Spleen (tissue), 11 donors: ENCODE results near the gene OR2B2. TPM values are rescaled to one million over a fixed set of nuclear protein-coding genes. Genes with fewer than 3 reads are reported as not detected.
"Not testable (repeated sequence)": the region's sequence is repeated elsewhere in the genome, so short reads cannot be mapped to it uniquely, and the experiment has no call there.

Experiments used
- DNase-seq: peaks from one replicate; pipeline ENCODE4 v3.0.0-alpha.2; 2020
- H3K27ac ChIP-seq, 8 donors: fragments of 200-600 bp; sonication (generic) in 7 of 8; 1 replicate in 4 of 8; 2 replicates in 4 of 8; pipeline versions ENCODE4 v1.5.0 to v1.8.0; 2016 to 2021; ENCODE audit warnings: inconsistent platforms in 4 of 8, mild to moderate bottlenecking in 4 of 8, moderate library complexity in 1 of 8
- H3K27me3 ChIP-seq, 7 donors: fragments of 200-600 bp; sonication (generic) in 6 of 7; replicated peaks in 1 of 7; 1 replicate in 4 of 7; 2 replicates in 3 of 7; pipeline versions ENCODE4 v1.5.0 to v1.8.0; 2016 to 2021; ENCODE audit warnings: inconsistent platforms in 3 of 7, mild to moderate bottlenecking in 1 of 7
- H3K36me3 ChIP-seq, 6 donors: fragments of 200-600 bp; sonication (generic) in 5 of 6; 1 replicate in 4 of 6; 2 replicates in 2 of 6; pipeline versions ENCODE4 v1.5.0 to v1.8.0; 2016 to 2021; ENCODE audit warnings: inconsistent platforms in 2 of 6
- H3K4me1 ChIP-seq, 6 donors: fragments of 200-600 bp; sonication (generic) in 5 of 6; 1 replicate in 3 of 6; 2 replicates in 3 of 6; pipeline versions ENCODE4 v1.5.0 to v1.8.0; 2016 to 2021; ENCODE audit warnings: inconsistent platforms in 3 of 6
- H3K4me3 ChIP-seq, 8 donors: fragments of 200-600 bp; sonication (generic) in 7 of 8; 1 replicate in 4 of 8; 2 replicates in 4 of 8; pipeline versions ENCODE4 v1.5.0 to v1.8.0; 2016 to 2021; ENCODE audit warnings: inconsistent platforms in 4 of 8, mild to moderate bottlenecking in 4 of 8, moderate library complexity in 2 of 8
- H3K9me3 ChIP-seq, 8 donors: fragments of 200-600 bp; sonication (generic) in 7 of 8; 1 replicate in 4 of 8; 2 replicates in 4 of 8; pipeline versions ENCODE4 v1.5.0 to v1.8.0; 2016 to 2021; ENCODE audit warnings: inconsistent platforms in 4 of 8
- CTCF ChIP-seq, 11 experiments: fragments of 200-600 bp in 7 of 11; fragments of 450-650 bp in 4 of 11; sonication (generic) in 4 of 11; IDR thresholded peaks in 8 of 11; conservative IDR thresholded peaks in 3 of 11; 1 replicate in 7 of 11; 2 replicates in 4 of 11; pipeline versions ENCODE4 v1.4.0 to v1.8.0; 2016 to 2021; ENCODE audit warnings: antibody characterized with exemption in 11 of 11, inconsistent platforms in 4 of 11, mild to moderate bottlenecking in 1 of 11
- POLR2A ChIP-seq, 3 donors: fragments of 450-650 bp; IDR thresholded peaks; one replicate each; pipeline ENCODE4 v1.5.1; 2017; ENCODE audit warnings: antibody characterized with exemption in 3 of 3, mild to moderate bottlenecking in 1 of 3
- POLR2AphosphoS5 ChIP-seq, 3 donors: sonication (generic); formaldehyde crosslinking; IDR thresholded peaks; one replicate each; pipeline ENCODE4 v1.5.1; 2017; ENCODE audit warnings: antibody characterized with exemption in 3 of 3
- WGBS, 5 donors: extraction: QIAGEN DNeasy Blood & Tissue Kit in 3 of 5; methylation state at CpG; one replicate each; pipeline versions ENCODE4 v1.1.5 to v1.1.7; 2013 to 2018; 5-methylcytosine and 5-hydroxymethylcytosine counted together
- intact Hi-C: fragments of 100-400 bp; cut with DNase I; formaldehyde crosslinking; loops from one replicate; pipeline ENCODE4 v1.15.0; 2023; ENCODE audit warnings: low total_unique reads
- polyA plus RNA-seq, 3 donors: library from polyadenylated mRNA; stranded (reverse); fragments of 200-250 nt; gene quantifications; one replicate each; pipeline ENCODE4 v1.2.1, GENCODE V29; 2013
- total RNA-seq, 7 donors: library from RNA; depleted of rRNA in 3 of 7; stranded (reverse); fragments of >200 nt in 3 of 7; fragmentation: NEBNext Ultra II Directional in 4 of 7; extraction: Animal tissue kit (Norgen Biotek cat#: 25700) in 4 of 7; gene quantifications; one replicate each; pipeline versions ENCODE4 v1.1.0 to v1.2.1, GENCODE V29; 2016 to 2021
- donor health status: healthy with polysubstance abuse.
- donor health status: DM: no; HTN: no; CAD: no; lungs with moderate emphysema.
- donor health status: DM: no; HTN: no; CAD: no.
- donor health status: Bipolar disorder and iron deficiency.
- donor health status: healthy.
- donor health status: DM: no; HTN: no; CAD: no.
- donor health status: DM: yes; HTN: yes; CAD: no.

OR2B2 gene
- total and polyA plus RNA-seq, 10 donors = not detected

- DNase-seq = no peak
- 86 to 89% (median 88%) methylated on average over 8 of the region's 8 CpGs for WGBS, 5 donors
- H3K9me3 ChIP-seq = no peaks in the 10 kb centered on the region
- H3K36me3 ChIP-seq = no peaks in the 10 kb centered on the region
- no peak for TF ChIP-seq POLR2AphosphoS5 (IDR thresholded peaks at IDR 0.05)
- TF ChIP-seq CTCF (IDR thresholded peaks at IDR 0.05 in 8 of 11, conservative IDR thresholded peaks at IDR 0.05 in 3 of 11) = no peak
- no peak for TF ChIP-seq POLR2A (IDR thresholded peaks at IDR 0.05)
- no peak overlapping the region for H3K4me3 ChIP-seq
- H3K4me1 ChIP-seq = peaks cover 0 to 16% (median 9%) of the 10 kb centered on the region in 6 donors
- H3K27me3 ChIP-seq = no peaks in the 10 kb centered on the region
- intact Hi-C loops = no loop called here
- peak overlapping the region in 1 of 8 donors; percentile 85 for H3K27ac ChIP-seq
These were observed 10.4 kb downstream of the OR2B2 start for GRCh38 chr6:27901801-27902200.

- DNase-seq, H3K9me3 ChIP-seq, intact Hi-C loops, H3K27me3 ChIP-seq, H3K36me3 ChIP-seq, H3K4me3 ChIP-seq, H3K27ac ChIP-seq: not testable (repeated sequence)
- 90 to 96% (median 94%) methylated on average over 7 of the region's 7 CpGs for WGBS, 5 donors
- H3K4me1 ChIP-seq = peaks cover 0 to 25% (median 14%) of the 10 kb centered on the region in 6 donors
These were observed 12.0 kb downstream of the OR2B2 start for GRCh38 chr6:27900197-27900596.

GRCh38 chr6:27899543-27899942, 12.7 kb downstream of the OR2B2 start:
- Histone ChIP-seq H3K27me3 (no peaks in the 10 kb centered on the region), H3K4me1 (peaks cover 0 to 30% (median 16%) of the 10 kb centered on the region in 6 donors), H3K36me3 (no peaks in the 10 kb centered on the region), H3K9me3 (no peaks in the 10 kb centered on the region), H3K27ac (no peak overlapping the region), H3K4me3 (no peak overlapping the region)
- DNase-seq = no peak
- intact Hi-C loops = loop anchor here (10.0 kb wide), 3 partner anchors 125 to 715 kb away; partner anchors contain the start of gene ZNF184
- TF ChIP-seq CTCF (IDR thresholded peaks at IDR 0.05 in 8 of 11, conservative IDR thresholded peaks at IDR 0.05 in 3 of 11) = no peak
- no peak for TF ChIP-seq POLR2AphosphoS5 (IDR thresholded peaks at IDR 0.05)
- TF ChIP-seq POLR2A (IDR thresholded peaks at IDR 0.05) = no peak

GRCh38 chr6:27897580-27898206, 14.5 kb downstream of the OR2B2 start:
- Histone ChIP-seq H3K4me3 (no peak overlapping the region), H3K27ac (no peak overlapping the region), H3K9me3 (no peaks in the 10 kb centered on the region), H3K4me1 (peaks cover 0 to 31% (median 9%) of the 10 kb centered on the region in 6 donors), H3K36me3 (no peaks in the 10 kb centered on the region), H3K27me3 (no peaks in the 10 kb centered on the region)
- DNase-seq = no peak
- 90 to 96% (median 95%) methylated on average over 3 of the region's 3 CpGs for WGBS, 5 donors
- intact Hi-C loops = loop anchor here (10.0 kb wide), 3 partner anchors 123 to 713 kb away; partner anchors contain the start of gene ZNF184
- TF ChIP-seq POLR2A (IDR thresholded peaks at IDR 0.05) (no peak), POLR2AphosphoS5 (IDR thresholded peaks at IDR 0.05) (no peak), CTCF (IDR thresholded peaks at IDR 0.05 in 8 of 11, conservative IDR thresholded peaks at IDR 0.05 in 3 of 11) (no peak)
